Upper lobe of left lung (tissue), 4 donors: Measurements from ENCODE around the gene LDLRAD3.

Experiments used
- EP300 ChIP-seq, 4 donors: sonication (generic); formaldehyde crosslinking; IDR thresholded peaks; one replicate each; pipeline ENCODE4 v1.5.1; 2017; ENCODE audit warnings: antibody characterized with exemption in 4 of 4, control low read depth in 2 of 4
- POLR2A ChIP-seq, 4 donors: fragments of 450-650 bp; IDR thresholded peaks; one replicate each; pipeline ENCODE4 v1.5.1; 2016 to 2017; ENCODE audit warnings: antibody characterized with exemption in 4 of 4, mild to moderate bottlenecking in 2 of 4
- TF ChIP-seq, protein P1 (sequence below), 6 experiments: fragments of 450-650 bp in 4 of 6; fragments of 200-600 bp in 2 of 6; sonication (generic) in 2 of 6; IDR thresholded peaks; one replicate each; pipeline ENCODE4 v1.5.1; 2016 to 2019; ENCODE audit warnings: antibody characterized with exemption in 6 of 6

GRCh38 chr11:36026315-36026968, 82.6 kb downstream of the LDLRAD3 start:
- TF ChIP-seq, protein P1, sequence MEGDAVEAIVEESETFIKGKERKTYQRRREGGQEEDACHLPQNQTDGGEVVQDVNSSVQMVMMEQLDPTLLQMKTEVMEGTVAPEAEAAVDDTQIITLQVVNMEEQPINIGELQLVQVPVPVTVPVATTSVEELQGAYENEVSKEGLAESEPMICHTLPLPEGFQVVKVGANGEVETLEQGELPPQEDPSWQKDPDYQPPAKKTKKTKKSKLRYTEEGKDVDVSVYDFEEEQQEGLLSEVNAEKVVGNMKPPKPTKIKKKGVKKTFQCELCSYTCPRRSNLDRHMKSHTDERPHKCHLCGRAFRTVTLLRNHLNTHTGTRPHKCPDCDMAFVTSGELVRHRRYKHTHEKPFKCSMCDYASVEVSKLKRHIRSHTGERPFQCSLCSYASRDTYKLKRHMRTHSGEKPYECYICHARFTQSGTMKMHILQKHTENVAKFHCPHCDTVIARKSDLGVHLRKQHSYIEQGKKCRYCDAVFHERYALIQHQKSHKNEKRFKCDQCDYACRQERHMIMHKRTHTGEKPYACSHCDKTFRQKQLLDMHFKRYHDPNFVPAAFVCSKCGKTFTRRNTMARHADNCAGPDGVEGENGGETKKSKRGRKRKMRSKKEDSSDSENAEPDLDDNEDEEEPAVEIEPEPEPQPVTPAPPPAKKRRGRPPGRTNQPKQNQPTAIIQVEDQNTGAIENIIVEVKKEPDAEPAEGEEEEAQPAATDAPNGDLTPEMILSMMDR (IDR thresholded peaks at IDR 0.05): no peak
- TF ChIP-seq POLR2A (IDR thresholded peaks at IDR 0.05) (no peak), EP300 (IDR thresholded peaks at IDR 0.05) (no peak)
